Pons (tissue), 1 donor: ENCODE results near the gene TRAF2.
"Not testable (repeated sequence)": the region's sequence is repeated elsewhere in the genome, so short reads cannot be mapped to it uniquely, and the experiment has no call there.

ENCODE experiments used
- DNase-seq: peaks from one replicate; pipeline ENCODE4 v3.0.0-alpha.2; 2016; ENCODE audit warnings: low spot score

Gene TRAF2, protein sequence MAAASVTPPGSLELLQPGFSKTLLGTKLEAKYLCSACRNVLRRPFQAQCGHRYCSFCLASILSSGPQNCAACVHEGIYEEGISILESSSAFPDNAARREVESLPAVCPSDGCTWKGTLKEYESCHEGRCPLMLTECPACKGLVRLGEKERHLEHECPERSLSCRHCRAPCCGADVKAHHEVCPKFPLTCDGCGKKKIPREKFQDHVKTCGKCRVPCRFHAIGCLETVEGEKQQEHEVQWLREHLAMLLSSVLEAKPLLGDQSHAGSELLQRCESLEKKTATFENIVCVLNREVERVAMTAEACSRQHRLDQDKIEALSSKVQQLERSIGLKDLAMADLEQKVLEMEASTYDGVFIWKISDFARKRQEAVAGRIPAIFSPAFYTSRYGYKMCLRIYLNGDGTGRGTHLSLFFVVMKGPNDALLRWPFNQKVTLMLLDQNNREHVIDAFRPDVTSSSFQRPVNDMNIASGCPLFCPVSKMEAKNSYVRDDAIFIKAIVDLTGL

DNA sequence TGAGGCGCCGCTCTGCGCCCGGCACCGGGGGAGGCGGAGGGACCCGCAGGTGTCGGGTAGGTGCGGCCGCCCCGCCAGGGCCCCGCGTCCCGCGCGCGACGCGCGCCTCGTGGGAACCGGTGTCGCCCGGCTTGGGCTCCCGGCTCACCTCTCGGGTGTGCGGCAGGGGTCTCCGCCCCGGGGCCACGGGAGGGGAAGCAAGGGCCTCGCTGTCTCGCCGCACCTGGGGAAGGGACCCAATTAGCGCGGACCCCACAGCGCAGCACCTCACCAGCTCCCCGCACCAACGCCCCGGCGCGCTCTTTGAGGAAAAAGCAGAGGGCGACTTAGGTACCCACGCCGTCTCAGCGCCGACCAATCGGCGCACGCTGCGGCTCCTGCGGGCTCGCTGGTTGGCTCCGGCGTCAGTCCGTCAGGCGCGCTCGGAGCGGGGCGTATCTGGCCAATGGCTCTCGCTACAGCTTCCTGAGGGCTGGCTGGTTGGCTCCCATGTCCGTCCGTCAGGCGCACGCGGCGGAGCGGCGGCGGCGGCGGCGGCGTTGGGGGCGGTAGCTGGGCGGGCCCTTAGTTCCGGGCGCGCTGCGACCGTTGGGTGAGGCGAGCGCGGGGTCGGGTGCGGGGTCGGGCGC, at the start of gene TRAF2:
Gene TRAF2 (plus strand): TSS at position 567 of the 629 bp plus-strand sequence. CDS start 12,225 bp downstream, outside the sequence.
- peak; percentile 97 for DNase-seq

DNA sequence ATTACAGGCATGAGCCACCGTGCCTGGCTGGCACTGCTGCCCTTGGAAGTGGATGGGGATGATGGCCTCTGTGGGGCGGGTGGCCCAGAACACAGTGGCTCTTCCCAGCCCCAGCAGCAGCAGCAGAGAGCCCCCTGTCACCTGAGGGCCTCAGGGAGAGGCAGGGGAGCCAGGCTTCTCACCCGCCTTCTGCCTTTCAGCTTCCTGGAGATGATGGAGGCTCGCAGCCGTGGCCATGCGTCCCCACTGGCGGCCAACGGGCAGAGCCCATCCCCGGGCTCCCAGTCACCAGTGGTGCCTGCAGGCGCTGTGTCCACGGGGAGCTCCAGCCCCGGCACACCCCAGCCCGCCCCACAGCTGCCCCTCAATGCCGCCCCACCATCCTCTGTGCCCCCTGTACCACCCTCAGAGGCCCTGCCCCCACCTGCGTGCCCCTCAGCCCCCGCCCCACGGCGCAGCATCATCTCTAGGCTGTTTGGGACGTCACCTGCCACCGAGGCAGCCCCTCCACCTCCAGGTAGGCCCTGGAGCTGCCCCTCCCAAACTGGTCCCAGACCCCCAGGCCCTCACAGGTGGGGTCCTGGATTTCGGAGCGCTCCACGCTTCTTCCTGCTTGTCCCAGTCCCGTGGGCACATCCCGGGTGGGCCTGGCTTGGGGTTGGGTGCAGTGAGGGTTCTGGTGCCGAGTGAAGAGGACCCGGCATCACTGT, 49.0 kb upstream of the TRAF2 start:
- DNase-seq = no peak

DNA sequence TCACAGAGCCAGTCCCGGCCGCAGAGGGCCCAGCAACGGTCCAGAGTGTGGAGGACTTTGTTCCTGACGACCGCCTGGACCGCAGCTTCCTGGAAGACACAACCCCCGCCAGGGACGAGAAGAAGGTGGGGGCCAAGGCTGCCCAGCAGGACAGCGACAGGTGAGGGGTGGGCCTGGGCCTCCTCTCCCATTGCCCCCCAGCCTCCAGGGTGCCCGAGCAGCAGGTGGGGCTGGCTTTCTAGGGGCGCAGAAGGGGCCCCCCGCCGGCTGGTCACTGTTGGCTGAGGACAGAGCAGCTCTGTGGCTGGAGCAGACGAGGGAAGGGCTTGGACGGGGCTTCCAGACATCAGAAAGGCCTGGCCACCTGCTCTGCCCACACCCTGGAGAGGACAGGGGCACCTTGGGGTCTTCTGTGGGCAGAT, 48.4 kb upstream of the TRAF2 start:
- not testable (repeated sequence) for DNase-seq

DNA sequence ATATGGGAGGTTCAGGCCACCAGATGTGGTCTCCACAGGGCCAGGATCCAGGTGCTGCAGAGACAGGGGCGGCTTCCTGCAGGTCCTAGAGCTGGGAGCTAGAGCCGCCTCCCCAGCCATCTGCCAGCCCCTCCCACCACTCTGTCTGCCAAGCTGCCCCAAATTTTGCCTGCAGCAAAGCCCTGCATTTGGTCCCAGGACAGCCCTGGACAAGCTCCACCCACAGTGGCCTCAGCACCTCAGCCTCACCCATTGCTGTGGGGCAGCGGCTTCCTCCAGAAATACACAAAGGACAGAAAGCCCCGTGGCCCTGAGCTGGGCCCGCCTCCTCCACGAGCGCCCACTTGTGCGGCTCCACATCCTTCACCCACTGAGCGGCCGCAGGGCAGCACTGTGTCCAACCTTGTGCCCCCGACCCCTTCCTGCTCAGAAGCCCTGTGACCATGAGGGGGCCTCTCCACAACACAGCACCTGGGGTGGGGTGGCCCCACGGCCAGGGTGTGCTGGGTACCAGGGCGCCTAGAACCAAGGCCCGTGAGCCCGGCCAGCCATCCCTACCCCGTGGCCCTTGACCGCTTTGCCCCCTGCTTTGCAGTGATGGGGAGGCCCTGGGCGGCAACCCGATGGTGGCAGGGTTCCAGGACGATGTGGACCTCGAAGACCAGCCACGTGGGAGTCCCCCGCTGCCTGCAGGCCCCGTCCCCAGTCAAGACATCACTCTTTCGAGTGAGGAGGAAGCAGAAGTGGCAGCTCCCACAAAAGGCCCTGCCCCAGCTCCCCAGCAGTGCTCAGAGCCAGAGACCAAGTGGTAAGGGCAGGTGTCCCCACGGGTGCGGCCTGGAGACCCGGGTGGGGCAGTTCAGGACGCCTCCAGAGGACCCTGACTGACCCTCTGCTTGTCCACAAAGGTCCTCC, 47.7 kb upstream of the TRAF2 start:
- DNase-seq = no peak

DNA sequence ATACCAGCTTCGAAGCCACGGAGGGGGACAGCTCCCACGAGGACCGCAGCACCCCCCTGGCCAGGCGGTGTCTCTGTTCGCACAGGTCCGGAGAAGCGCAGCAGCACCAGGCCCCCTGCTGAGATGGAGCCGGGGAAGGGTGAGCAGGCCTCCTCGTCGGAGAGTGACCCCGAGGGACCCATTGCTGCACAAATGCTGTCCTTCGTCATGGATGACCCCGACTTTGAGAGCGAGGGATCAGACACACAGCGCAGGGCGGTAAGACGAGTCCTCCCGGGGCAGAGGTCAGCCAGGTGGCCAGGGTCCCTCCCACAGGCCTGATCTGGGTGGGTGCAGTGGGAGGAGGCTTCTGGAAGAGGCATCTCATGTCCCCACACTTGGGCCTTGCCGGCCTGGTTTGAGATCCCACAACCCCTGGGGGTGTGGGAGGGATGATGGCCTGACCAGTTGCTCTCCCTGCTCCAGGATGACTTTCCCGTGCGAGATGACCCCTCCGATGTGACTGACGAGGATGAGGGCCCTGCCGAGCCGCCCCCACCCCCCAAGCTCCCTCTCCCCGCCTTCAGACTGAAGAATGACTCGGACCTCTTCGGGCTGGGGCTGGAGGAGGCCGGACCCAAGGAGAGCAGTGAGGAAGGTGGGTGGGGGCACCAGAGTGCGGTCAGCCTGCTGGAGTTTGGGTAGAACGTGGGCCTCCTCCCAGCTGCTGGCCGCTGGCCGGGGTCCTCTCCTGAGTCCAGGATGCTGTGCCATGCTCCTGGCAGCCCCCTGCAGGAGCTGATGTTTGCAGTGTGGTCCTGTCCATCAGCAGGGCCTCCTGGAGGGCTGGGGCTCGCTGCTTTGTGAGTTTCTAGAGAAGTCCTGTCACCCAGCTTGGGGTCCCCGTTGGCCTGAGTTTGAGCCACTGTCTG, 46.8 kb upstream of the TRAF2 start:
- DNase-seq = no peak

DNA sequence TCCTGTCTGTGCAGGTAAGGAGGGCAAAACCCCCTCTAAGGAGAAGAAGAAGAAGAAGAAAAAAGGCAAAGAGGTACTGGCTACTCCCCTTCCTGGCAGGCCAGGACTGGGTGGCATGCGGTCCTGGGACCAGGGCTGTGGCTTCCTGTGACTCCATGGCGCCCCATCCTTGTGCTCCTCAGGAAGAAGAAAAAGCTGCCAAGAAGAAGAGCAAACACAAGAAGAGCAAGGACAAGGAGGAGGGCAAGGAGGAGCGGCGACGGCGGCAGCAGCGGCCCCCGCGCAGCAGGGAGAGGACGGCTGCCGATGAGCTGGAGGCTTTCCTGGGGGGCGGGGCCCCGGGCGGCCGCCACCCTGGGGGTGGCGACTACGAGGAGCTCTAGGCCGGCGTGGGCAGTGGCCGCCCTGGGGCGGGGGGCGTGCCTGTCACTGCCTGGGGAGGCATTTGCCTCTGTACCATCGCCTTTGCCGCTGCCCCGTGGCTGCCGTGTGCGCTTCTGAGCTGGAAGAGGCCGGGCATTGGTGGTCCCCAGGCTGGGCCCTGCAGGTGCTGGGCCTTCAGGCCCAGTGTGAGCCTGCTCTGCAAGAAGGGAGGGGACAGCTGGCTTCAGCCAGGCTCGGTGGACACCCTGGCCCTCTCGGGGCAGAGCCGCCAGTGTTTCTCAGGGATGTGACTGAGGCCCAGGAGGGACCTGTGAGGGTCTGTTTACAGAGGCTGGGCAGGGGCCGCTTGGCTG, 46.0 kb upstream of the TRAF2 start:
- no peak for DNase-seq

DNA sequence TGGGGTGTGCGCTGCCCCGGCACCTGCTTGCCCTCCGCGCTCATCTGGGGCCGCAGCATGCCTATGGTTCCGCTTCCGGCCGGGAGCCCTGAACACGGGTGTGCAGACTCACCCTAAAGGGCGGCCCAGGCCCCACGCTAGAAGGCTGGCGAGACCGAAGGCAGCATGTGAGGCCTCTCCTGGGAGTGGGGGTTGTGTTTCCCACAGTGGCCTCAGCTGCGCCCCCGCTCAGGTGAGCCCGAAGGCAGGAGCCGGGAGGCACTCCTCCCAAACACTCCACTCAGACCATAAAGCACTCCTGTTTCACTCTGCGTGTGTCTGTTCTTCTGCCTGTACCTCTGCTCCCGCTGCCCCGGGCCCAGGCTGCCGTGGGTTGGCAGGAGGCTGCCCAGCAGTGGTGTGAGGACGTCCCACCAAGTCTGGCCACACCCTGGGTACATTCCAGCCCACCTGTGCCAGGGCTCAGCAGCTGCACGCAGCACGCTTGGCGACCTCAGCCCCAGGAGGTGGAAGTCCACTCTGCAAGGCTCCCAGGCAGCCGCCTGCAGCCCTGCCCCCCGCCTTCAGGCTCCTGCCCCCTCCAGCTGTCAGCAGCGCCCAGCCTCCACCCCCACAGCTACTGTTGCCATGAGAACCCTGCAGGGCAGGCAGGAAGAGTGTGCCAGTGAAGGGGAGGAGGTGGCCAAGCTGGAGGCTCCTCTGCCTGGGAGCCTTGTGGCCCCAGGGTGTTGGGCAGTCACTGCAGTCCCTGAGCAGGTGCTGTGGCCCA, 45.3 kb upstream of the TRAF2 start:
- peak; percentile 84 for DNase-seq

DNA sequence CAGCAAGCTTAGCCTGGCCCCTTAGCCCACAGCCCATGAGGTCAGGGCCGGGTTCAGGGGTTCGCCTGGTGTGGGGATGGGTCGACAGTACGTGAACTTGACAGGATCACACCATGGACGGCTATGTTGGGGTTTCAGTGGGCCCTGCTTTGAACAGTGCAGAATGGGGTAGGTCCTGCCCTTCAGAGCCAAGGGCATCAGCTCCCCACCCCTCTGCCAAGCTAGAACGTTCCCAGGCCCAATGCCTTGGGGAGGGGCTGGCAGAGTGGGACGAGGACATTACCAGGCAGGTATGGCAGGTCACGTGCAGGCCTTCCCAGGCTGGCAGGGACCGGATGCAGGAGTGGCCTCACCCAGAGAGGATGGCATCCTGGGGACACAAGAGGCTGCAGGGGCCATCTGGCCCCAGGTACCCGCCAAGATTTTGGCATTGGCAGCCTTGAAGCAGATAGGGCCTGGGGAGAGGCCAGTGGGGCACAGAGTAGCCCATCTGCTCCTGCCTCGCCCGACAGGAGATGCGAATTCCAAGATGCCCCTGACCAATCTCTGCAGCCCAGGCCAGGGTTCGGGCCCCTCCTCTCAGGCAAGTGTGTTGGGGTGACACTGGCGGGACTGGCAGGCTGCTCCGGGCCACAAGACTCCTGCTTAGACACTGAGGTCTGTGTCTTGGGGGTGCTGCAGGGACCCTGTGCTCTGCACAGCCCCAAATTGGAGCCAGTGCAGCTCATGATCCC, 44.5 kb upstream of the TRAF2 start:
- peak; percentile 35 for DNase-seq

DNA sequence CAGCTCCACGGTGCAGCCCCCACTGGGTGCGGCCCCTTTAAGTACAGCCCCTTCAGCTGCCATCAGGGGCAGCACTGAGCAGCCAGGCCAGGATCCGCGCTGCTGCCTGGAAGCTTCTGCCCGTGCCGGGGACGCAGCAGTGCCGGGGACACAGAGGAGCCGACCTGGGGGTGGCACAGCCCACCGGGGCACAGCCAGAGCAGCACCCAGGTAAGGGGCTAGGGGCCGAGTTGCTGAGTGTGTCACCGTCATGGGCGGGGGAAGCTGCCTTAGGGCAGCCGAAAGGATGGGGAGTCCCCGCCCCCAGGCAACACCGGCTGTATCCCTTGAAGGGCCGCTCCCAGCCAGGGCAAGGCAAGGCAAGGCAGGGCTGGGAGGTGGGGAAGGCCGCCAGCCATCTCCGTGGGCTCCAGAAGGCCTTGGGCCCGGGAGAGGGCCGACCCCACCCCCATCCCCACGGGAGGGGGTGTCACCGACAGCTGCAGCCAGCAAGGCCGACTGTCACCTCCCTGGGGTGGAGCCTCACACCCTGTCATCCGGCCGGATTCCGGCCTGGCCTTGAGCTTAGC, 43.9 kb upstream of the TRAF2 start, which contains the start of gene AJM1:
Gene AJM1 (plus strand): TSS at position 99 of the 569 bp plus-strand sequence. CDS start 1,937 bp downstream, outside the sequence.
- DNase-seq = peak; percentile 79

DNA sequence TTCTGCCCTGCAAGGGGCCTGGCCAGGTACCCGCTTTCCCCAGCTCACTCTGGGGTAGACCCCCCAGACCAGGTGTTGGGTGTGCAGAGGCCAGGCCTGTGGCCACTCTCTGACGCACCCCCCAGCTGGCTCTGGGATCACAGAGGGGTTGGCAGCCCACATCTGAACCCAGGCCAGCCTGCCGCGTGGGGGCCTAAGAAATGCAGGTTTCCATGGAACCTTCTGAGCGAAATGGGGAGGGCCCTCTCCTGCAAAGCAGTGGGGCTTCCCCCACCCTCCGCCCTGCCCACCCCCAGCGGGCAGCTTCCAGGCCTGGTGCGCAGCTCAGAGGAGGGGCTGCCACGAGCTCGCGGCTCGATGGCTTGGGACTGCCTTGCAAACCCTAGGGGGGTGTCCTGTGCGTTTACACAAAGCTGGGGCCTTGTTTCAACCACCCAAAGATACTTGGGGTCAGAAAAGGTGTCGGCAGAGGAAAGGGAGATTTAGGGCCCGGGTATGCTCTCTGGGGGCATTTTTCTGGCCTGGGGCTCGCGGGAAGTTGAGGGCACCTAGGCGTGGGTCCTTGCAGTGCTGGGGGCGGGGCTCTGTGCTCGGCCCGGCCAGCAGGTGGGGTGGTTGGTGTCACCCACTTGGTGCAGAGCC, 43.0 kb upstream of the TRAF2 start:
- DNase-seq = not testable (repeated sequence)

DNA sequence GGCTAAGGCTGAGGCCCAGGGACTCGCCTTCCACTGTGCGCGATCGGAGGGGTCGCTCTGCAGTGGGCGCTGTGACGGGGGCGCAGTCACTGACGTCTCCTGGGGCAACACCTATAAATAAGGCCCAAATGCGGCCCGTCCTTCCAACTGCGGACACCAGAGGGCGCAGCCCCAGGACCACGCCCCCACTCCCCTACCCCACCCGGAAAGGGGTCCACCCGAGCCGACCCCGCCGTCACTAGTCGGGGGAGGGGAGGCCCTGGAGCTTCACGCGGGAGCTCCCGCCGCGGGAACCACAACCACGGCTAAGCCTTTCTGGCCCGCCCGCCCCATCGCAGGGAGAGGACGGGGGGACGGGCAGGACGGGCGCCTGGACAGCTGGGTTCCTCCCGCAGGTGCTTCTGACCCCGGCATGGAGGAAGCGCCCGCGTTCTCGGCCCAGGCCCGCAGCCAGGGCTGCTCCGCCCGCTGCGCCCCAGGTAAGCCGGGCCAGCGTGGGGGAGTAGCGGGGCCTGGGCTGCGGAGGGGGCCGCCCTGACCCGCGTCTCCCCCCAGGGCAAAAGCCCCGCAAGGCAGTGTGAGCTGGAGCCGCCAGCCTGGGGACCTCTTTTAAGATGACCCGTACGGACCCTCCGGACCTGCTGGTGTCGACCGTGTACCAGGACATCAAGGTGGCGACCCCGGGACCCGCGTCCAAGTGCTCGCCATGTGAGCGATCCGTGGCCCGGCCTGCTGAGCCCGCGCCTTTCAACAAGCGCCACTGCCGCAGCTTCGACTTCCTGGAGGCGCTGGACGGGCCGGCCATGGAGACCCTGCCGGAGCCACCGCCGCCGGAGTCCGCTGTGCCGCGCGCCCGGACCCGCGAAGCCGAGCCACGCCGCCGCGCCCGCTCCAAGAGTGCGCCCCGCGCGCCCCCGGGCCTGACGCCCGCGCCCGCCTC, 42.2 kb upstream of the TRAF2 start:
- DNase-seq = not testable (repeated sequence)

DNA sequence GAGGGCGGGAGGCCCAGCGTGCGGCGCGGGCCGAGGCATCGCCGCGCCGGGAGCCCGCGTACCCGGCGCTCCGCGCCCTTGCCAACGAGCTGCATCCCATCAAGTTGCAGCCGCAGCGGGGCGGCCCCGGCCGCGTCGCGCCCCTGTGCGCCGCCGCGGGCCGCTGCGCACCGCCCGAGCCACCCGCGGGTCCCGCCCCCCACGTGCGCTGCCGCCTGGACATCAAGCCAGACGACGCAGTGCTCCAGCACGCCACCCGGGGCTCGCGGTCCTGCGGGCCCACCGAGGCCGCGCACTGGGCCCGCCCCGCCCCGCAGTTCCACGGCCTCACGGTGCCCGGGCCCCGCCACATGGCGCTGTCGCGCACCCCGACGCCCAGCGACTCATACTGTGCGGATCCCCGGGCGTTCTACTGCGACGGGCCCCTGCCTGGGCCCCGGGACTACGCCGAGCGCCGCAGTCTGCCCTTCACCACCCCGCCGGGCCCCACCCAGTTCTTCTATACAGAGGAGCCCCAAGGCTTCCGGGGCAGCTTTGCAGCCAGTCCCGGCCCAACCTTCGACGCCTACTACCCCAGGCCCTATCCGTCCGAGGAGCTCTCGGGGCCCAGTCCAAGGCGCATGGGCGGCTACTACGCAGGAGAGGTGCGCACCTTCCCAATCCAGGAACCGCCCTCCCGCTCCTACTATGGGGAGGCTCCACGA, 41.4 kb upstream of the TRAF2 start:
- no peak for DNase-seq

DNA sequence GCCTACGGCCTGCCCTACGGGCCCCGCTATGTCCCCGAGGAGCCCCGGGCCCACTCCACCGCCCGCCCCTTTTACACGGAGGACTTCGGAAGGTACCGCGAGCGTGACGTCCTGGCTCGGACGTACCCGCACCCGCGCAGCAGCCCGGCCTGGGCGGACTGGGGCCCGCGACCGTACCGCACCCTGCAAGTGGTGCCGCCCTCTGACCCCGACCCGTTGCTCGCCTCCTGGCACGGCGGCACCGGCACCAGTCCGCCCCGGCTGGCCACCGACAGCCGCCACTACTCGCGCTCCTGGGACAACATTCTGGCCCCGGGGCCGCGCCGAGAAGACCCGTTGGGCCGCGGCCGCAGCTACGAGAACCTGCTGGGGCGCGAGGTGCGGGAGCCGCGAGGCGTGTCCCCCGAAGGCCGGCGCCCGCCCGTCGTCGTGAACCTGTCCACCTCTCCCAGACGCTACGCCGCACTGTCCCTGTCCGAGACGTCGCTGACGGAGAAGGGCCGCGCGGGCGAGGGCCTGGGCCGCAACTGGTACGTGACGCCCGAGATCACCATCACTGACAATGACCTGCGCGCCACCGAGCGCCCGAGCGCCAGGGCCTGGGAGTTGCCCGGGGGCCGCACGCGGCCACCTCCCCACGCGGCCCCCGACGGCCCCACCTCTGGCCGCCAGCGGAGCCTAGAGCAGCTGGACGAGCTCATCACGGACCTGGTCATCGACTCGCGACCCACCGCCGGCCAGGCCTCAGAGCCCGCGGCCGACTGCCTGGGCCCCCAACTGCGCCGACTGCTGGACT, 40.7 kb upstream of the TRAF2 start:
- no peak for DNase-seq

DNA sequence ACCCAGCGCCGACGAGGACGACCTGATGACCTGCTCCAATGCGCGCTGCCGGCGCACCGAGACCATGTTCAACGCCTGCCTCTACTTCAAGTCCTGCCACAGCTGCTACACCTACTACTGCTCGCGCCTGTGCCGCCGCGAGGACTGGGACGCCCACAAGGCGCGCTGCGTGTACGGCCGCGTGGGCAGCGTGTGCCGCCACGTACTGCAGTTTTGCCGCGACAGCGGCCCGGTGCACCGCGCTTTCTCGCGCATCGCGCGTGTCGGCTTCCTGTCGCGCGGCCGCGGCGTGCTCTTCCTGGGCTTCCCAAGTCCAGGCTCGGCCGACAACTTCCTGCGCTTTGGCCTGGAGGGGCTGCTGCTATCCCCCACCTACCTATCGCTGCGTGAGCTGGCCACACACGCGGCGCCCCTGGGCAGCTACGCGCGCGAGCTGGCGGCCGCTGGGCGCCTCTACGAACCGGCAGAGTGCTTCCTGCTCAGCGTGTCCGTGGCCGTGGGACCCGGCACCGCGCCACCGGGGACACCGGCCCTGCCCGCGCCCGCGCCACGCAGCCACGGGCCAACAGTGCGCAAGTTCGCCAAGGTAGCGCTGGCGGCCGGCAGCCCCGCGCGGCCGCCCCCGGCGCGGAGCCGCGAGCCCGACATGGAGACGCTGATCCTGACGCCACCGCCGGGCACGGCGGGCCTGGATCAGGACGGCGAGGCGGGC, 39.8 kb upstream of the TRAF2 start:
- DNase-seq = no peak
